ENCODE measurements around the gene PTRH1.

- TF ChIP-seq CTCF (IDR thresholded peaks at IDR 0.05) (peak; percentile 92 to 99 (median 98)), POLR2A (IDR thresholded peaks at IDR 0.05) (peak; percentile 88 to 94)
These were observed 19.5 kb upstream of the PTRH1 start, which contains the start of gene TOR2A for GRCh38 chr9:127734747-127735529.

Data from adrenal gland (tissue), 5 donors.